ENCODE data around the gene PRDM2. TPM values are rescaled to one million over a fixed set of nuclear protein-coding genes. Genes with fewer than 3 reads are reported as not detected.

PRDM2 gene
- polyA plus RNA-seq, 3 donors: 4.1 to 22.5 (median 7.6) TPM

DNA sequence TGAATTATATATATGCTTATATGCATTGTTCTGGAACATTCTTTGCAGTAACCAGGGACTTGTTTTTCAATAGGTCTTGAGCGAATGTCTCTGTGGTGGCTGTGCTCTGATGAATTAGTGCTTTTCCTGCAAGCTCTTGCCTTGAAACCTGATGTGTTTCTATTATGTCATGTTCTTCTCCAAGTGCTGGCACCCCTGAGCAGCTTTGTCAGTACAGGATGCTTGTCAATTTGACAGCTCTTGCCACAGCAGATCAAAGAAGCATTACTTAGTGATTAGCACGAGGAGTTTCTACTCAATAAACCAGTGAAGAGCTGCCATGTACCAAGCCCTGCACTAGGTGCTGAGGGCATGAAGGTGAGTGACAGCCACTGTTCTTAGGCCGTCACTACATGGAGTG lies 171.9 kb downstream of the PRDM2 start:
- H3K36me3 Mint-ChIP-seq: no peaks in the 10 kb centered on the region
- H3K4me3 Mint-ChIP-seq: peak overlapping the region in 1 of 2 donors; percentile 8
- no peak overlapping the region for H3K4me3 ChIP-seq (replicated peaks in 1 of 3; ENCODE audit: low read depth in 2 of 3, low read length in 3 of 3)
- H3K9ac ChIP-seq (ENCODE audit: insufficient read depth, low read length, poor library complexity, severe bottlenecking): no peak overlapping the region
- no peaks in the 10 kb centered on the region for H4K20me1 ChIP-seq (ENCODE audit: insufficient read depth, low read length)
- no peaks in the 10 kb centered on the region for H3K4me1 Mint-ChIP-seq
- H3K36me3 ChIP-seq (replicated peaks in 1 of 2; ENCODE audit: control insufficient read depth in 1 of 2, insufficient read depth in 2 of 2, low read length in 2 of 2): no peaks in the 10 kb centered on the region
- H3K4me2 ChIP-seq (replicated peaks; ENCODE audit: extremely low read depth, low read length, poor library complexity, severe bottlenecking): no peak overlapping the region
- 84% methylated on average over 3 of the region's 3 CpGs for WGBS (ENCODE audit: insufficient coverage)
- DNase-seq: no peak
- no peak overlapping the region for H3K27ac Mint-ChIP-seq
- no peak overlapping the region for H2AFZ ChIP-seq (ENCODE audit: insufficient read depth, low read depth, low read length, poor library complexity, severe bottlenecking)
- H3K9me3 ChIP-seq (replicated peaks in 1 of 2; ENCODE audit: control insufficient read depth in 1 of 2, insufficient read depth in 1 of 2, low read length in 2 of 2): peaks cover 0 to 4% of the 10 kb centered on the region in 2 donors
- no peaks in the 10 kb centered on the region for H3K27me3 ChIP-seq (ENCODE audit: control insufficient read depth in 2 of 2, insufficient read depth in 2 of 2, low read length in 2 of 2)
- TF ChIP-seq, protein P1, sequence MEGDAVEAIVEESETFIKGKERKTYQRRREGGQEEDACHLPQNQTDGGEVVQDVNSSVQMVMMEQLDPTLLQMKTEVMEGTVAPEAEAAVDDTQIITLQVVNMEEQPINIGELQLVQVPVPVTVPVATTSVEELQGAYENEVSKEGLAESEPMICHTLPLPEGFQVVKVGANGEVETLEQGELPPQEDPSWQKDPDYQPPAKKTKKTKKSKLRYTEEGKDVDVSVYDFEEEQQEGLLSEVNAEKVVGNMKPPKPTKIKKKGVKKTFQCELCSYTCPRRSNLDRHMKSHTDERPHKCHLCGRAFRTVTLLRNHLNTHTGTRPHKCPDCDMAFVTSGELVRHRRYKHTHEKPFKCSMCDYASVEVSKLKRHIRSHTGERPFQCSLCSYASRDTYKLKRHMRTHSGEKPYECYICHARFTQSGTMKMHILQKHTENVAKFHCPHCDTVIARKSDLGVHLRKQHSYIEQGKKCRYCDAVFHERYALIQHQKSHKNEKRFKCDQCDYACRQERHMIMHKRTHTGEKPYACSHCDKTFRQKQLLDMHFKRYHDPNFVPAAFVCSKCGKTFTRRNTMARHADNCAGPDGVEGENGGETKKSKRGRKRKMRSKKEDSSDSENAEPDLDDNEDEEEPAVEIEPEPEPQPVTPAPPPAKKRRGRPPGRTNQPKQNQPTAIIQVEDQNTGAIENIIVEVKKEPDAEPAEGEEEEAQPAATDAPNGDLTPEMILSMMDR (IDR thresholded peaks at IDR 0.05): no peak
- H3K4me1 ChIP-seq (ENCODE audit: control insufficient read depth in 1 of 2, insufficient read depth in 2 of 2, low read length in 2 of 2): no peaks in the 10 kb centered on the region
- no peaks in the 10 kb centered on the region for H3K79me2 ChIP-seq (ENCODE audit: insufficient read depth, low read length)
- intact Hi-C loops (cut with micrococcal nuclease): no loop called here
- H3K27me3 Mint-ChIP-seq (ENCODE audit: low read depth in 3 of 3): peaks cover 0 to 7% (median 4%) of the 10 kb centered on the region in 3 donors
- H3K27ac ChIP-seq (ENCODE audit: low read depth in 1 of 2, low read length in 2 of 2): no peak overlapping the region
- H3K9me3 Mint-ChIP-seq: peaks cover 0 to 16% (median 6%) of the 10 kb centered on the region in 7 donors

DNA sequence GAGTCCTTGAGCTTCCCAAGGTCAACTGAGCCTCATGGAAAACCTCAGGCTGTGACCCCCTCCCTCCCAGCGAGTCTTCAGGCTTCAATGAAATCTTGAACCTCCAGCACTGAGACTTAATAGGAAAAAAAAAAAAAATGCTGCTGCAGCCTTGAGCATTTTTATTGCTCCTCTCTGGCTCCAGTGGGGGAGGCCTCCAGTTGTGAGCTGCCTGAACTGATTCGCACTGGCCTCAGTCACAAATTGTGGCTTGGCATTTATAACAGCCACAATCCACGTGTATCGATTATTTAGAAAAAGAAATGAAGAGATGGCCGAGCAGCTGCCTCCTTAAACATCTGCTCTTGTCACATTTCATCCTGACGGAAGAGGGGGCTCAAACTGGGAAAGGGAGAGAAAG lies 173.0 kb downstream of the PRDM2 start:
- Histone ChIP-seq H3K36me3 (replicated peaks in 1 of 2; ENCODE audit: control insufficient read depth in 1 of 2, insufficient read depth in 2 of 2, low read length in 2 of 2) (no peaks in the 10 kb centered on the region), H3K79me2 (ENCODE audit: insufficient read depth, low read length) (no peaks in the 10 kb centered on the region), H3K4me1 (ENCODE audit: control insufficient read depth in 1 of 2, insufficient read depth in 2 of 2, low read length in 2 of 2) (no peaks in the 10 kb centered on the region), H3K9ac (ENCODE audit: insufficient read depth, low read length, poor library complexity, severe bottlenecking) (no peak overlapping the region), H3K4me3 (replicated peaks in 1 of 3; ENCODE audit: low read depth in 2 of 3, low read length in 3 of 3) (no peak overlapping the region), H3K9me3 (replicated peaks in 1 of 2; ENCODE audit: control insufficient read depth in 1 of 2, insufficient read depth in 1 of 2, low read length in 2 of 2) (peaks cover 0 to 4% of the 10 kb centered on the region in 2 donors), H3K27ac (ENCODE audit: low read depth in 1 of 2, low read length in 2 of 2) (no peak overlapping the region), H4K20me1 (ENCODE audit: insufficient read depth, low read length) (no peaks in the 10 kb centered on the region), H2AFZ (ENCODE audit: insufficient read depth, low read depth, low read length, poor library complexity, severe bottlenecking) (no peak overlapping the region), H3K27me3 (ENCODE audit: control insufficient read depth in 2 of 2, insufficient read depth in 2 of 2, low read length in 2 of 2) (no peaks in the 10 kb centered on the region), H3K4me2 (replicated peaks; ENCODE audit: extremely low read depth, low read length, poor library complexity, severe bottlenecking) (no peak overlapping the region)
- TF ChIP-seq, protein P1 (IDR thresholded peaks at IDR 0.05): no peak
- 80% methylated on average over 3 of the region's 6 CpGs for WGBS (ENCODE audit: insufficient coverage)
- Mint-ChIP-seq H3K36me3 (no peaks in the 10 kb centered on the region), H3K9me3 (peaks cover 0 to 16% (median 8%) of the 10 kb centered on the region in 7 donors), H3K27ac (no peak overlapping the region), H3K4me3 (no peak overlapping the region), H3K27me3 (ENCODE audit: low read depth in 3 of 3) (peaks cover 2 to 12% (median 9%) of the 10 kb centered on the region in 3 donors), H3K4me1 (no peaks in the 10 kb centered on the region)
- intact Hi-C loops (cut with micrococcal nuclease): no loop called here
- DNase-seq: no peak

Small RNA genes lying within 50 kb of the gene (small RNA-seq; reads per million reads assigned to genes)
- not detected for gene RF00564 (ENCODE audit: insufficient read length, low read depth)

Other genes with a start within 250 kb of the PRDM2 start
- not detected for gene LRRC38, start 186.2 kb upstream of the PRDM2 start, polyA plus RNA-seq
- gene PDPN, start 116.4 kb upstream of the PRDM2 start, polyA plus RNA-seq: not detected

Measured in CD14-positive monocyte (primary cell).